ENCODE results near the gene TUT1.
"Not testable (repeated sequence)": the region's sequence is repeated elsewhere in the genome, so short reads cannot be mapped to it uniquely, and the experiment has no call there.

TUT1 gene

GRCh38 chr11:62575156-62575555, 16.2 kb downstream of the TUT1 start:
- no peak for DNase-seq

GRCh38 chr11:62574363-62575071, 16.8 kb downstream of the TUT1 start:
- no peak for DNase-seq

GRCh38 chr11:62573592-62574362, 17.5 kb downstream of the TUT1 start, which contains the start of gene EEF1G:
Gene EEF1G (minus strand): TSS chr11:62573891. CDS start chr11:62573842, 49 bp downstream.
- DNase-seq = peak; percentile 97

GRCh38 chr11:62573006-62573591, 18.2 kb downstream of the TUT1 start:
- no peak for DNase-seq

GRCh38 chr11:62572431-62572830, 18.9 kb downstream of the TUT1 start:
- no peak for DNase-seq

- not testable (repeated sequence) for DNase-seq
Observed at GRCh38 chr11:62571493-62571892, 19.8 kb downstream of the TUT1 start.

- not testable (repeated sequence) for DNase-seq
Observed at GRCh38 chr11:62570903-62571302, 20.4 kb downstream of the TUT1 start.

GRCh38 chr11:62569611-62570010, 21.7 kb downstream of the TUT1 start:
- DNase-seq = no peak

GRCh38 chr11:62567018-62567633, 24.2 kb downstream of the TUT1 start:
- DNase-seq = no peak

- DNase-seq = no peak
Observed at GRCh38 chr11:62566247-62566646, 25.1 kb downstream of the TUT1 start.

GRCh38 chr11:62565100-62565802, 26.1 kb downstream of the TUT1 start:
- no peak for DNase-seq

GRCh38 chr11:62561677-62562230, 29.6 kb downstream of the TUT1 start:
- not testable (repeated sequence) for DNase-seq

GRCh38 chr11:62560566-62561103, 30.7 kb downstream of the TUT1 start:
- no peak for DNase-seq

- DNase-seq = not testable (repeated sequence)
Observed at GRCh38 chr11:62559626-62560025, 31.7 kb downstream of the TUT1 start.

GRCh38 chr11:62559204-62559603, 32.1 kb downstream of the TUT1 start:
- no peak for DNase-seq

- no peak for DNase-seq
Observed at GRCh38 chr11:62558669-62559068, 32.7 kb downstream of the TUT1 start.

GRCh38 chr11:62556875-62557631, 34.3 kb downstream of the TUT1 start:
- DNase-seq = no peak

- DNase-seq = no peak
Observed at GRCh38 chr11:62556108-62556874, 35.0 kb downstream of the TUT1 start.

- DNase-seq = no peak
Observed at GRCh38 chr11:62555464-62556107, 35.7 kb downstream of the TUT1 start.

Data from NCI-H2081 treated with DMSO at 0.1 percent for 48 hours (cell line).